ENCODE data around the gene TMEM63B. TPM values are rescaled to one million over a fixed set of nuclear protein-coding genes. Genes with fewer than 3 reads are reported as not detected.
"Not testable (repeated sequence)": the region's sequence is repeated elsewhere in the genome, so short reads cannot be mapped to it uniquely, and the experiment has no call there.

Gene TMEM63B
- total RNA-seq, 1 donor from 2014 or later, result 42.4 TPM

- not testable (repeated sequence) for ATAC-seq
Measured at GRCh38 chr6:44196351-44196750, 69.0 kb downstream of the TMEM63B start.

GRCh38 chr6:44198684-44199083 lies 71.3 kb downstream of the TMEM63B start:
- no peak for ATAC-seq

DNA sequence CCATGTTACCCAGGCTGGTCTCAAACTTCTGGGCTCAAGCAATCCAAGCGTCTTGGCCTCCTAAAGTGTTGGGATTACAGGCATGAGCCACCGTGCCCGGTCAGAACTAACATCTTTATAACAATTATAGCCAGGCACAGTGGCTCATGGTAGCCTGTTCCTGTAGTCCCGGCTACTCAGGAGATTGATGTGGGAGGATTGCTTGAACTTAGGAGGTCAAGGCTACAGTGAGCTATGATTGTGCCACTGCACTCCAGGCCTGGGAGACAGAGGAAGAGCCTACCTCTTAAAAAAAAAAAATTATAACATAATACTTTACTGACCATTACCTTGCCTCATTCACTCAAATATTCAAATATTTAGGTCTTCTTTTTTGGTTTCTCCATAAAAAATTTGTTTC lies 72.5 kb downstream of the TMEM63B start:
- ATAC-seq, result no peak

- peak; percentile 94 for ATAC-seq
Measured at GRCh38 chr6:44201200-44201599, 73.8 kb downstream of the TMEM63B start.

GRCh38 chr6:44201638-44202303 lies 74.4 kb downstream of the TMEM63B start:
- peak; percentile 89 for ATAC-seq

GRCh38 chr6:44202332-44202971 lies 75.1 kb downstream of the TMEM63B start:
- ATAC-seq, result no peak

- no peak for ATAC-seq
Measured at GRCh38 chr6:44202972-44203750, 75.8 kb downstream of the TMEM63B start.

DNA sequence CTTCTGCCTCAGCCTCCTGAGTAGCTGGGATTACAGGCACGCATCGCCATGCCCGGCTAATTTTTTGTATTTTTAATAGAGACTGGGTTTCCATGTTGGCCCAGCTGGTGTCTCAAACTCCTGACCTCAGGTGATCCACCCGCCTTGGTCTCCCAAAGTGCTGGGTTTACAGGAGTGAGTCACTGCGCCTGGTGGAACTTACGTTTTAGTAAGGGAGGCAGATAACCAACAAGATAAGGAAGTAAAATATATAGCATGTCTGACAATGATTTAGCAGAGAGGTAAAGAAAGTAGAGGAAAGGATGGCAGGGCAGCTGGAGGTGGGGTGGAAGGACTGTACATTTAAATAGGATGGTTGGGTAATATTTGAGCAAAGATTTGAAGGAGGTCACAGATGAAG lies 76.6 kb downstream of the TMEM63B start:
- no peak for ATAC-seq

Other genes starting within 250 kb of the TMEM63B start
- 47.4 TPM for gene MRPL14, start 102 bp upstream of the TMEM63B start, total RNA-seq
- gene CAPN11, start 31.3 kb downstream of the TMEM63B start, total RNA-seq, result 0.12 TPM
- 0.44 TPM for gene MYMX, start 89.4 kb downstream of the TMEM63B start, total RNA-seq
- gene SLC29A1, start 96.0 kb downstream of the TMEM63B start, total RNA-seq, result 12.8 TPM
- gene HSP90AB1, start 119.5 kb downstream of the TMEM63B start, total RNA-seq, result 412 TPM
- gene SLC35B2, start 130.0 kb downstream of the TMEM63B start, total RNA-seq, result 15.7 TPM
- 2.8 TPM for gene NFKBIE, start 138.0 kb downstream of the TMEM63B start, total RNA-seq
- not detected for gene TMEM151B, start 142.9 kb downstream of the TMEM63B start, total RNA-seq
- gene AARS2, start 185.8 kb downstream of the TMEM63B start, total RNA-seq, result 9.1 TPM
- gene SPATS1, start 215.1 kb downstream of the TMEM63B start, total RNA-seq, result not detected

Data from esophagus mucosa (tissue), 1 donor.